LNCaP clone FGC (cell line): Measurements from ENCODE around the gene METAP1.

Source experiments
- DNase-seq: peaks from one replicate; pipeline ENCODE4 v3.0.0-alpha.2; 2011; ENCODE audit warnings: low read depth
- H3K4me3 ChIP-seq: 2 replicates; pipeline ENCODE4 v1.5.1; 2011; ENCODE audit warnings: mild to moderate bottlenecking, low read depth, low read length, control low read depth
- TF ChIP-seq, protein P1 (sequence below): IDR thresholded peaks from 2 replicates; pipeline ENCODE4 v1.5.1; 2012; ENCODE audit warnings: mild to moderate bottlenecking; ENCODE audit not compliant: control insufficient read depth, insufficient read depth; ENCODE audit errors: extremely low read depth

Gene METAP1

DNA sequence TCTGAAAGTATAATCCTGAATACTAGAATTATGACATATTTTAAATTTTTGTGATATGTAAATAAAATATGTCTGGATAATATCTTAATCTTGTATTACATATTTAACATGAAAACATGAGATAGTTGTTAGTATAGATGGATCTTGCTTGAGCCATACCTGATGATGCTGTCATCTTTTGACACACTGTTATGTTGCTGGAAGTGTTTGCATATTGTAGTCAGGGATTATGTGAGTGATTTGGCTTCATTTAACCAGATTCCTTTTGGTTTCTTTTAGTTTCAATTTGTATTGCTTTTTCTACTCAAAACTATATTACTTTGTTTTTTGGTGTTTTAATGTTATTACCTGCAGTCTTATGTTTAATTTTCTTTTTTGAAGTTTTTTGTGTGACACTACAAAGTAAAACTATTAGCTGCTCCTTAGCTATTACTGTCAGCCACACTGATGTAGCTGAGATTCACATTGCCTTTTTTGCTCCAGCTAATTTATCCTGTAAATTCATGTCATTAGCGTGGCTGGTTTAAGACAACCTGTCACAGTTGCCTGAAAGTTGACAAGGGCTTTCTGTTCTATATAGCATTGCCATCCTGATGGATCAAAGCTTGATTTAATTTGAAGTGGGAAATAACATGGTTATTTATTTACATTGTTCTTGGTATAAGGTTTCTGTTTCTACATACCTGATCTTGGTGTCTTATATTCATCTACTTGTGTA, 33.7 kb downstream of the METAP1 start:
- TF ChIP-seq, protein P1, sequence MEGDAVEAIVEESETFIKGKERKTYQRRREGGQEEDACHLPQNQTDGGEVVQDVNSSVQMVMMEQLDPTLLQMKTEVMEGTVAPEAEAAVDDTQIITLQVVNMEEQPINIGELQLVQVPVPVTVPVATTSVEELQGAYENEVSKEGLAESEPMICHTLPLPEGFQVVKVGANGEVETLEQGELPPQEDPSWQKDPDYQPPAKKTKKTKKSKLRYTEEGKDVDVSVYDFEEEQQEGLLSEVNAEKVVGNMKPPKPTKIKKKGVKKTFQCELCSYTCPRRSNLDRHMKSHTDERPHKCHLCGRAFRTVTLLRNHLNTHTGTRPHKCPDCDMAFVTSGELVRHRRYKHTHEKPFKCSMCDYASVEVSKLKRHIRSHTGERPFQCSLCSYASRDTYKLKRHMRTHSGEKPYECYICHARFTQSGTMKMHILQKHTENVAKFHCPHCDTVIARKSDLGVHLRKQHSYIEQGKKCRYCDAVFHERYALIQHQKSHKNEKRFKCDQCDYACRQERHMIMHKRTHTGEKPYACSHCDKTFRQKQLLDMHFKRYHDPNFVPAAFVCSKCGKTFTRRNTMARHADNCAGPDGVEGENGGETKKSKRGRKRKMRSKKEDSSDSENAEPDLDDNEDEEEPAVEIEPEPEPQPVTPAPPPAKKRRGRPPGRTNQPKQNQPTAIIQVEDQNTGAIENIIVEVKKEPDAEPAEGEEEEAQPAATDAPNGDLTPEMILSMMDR = no peak
- no peak overlapping the region for H3K4me3 ChIP-seq
- DNase-seq = no peak

DNA sequence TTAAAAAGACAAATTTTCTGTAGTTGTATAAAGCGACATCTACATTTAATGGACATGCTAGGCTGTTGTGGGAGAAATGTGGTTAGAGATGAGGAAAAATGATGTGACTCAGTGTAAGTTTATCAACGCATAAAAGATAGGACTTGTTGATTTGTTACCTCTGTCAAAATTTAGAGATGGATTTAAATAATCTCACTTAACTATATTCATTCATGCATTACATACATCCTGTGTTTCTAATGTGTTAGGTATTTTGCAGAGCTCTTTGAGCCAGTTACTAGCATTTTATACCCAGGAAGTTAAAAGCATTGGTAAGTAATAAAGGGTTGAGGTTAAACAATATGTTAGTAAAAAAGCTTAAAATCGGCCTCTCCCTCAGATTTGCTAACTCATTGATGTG, 34.3 kb downstream of the METAP1 start:
- H3K4me3 ChIP-seq = no peak overlapping the region

DNA sequence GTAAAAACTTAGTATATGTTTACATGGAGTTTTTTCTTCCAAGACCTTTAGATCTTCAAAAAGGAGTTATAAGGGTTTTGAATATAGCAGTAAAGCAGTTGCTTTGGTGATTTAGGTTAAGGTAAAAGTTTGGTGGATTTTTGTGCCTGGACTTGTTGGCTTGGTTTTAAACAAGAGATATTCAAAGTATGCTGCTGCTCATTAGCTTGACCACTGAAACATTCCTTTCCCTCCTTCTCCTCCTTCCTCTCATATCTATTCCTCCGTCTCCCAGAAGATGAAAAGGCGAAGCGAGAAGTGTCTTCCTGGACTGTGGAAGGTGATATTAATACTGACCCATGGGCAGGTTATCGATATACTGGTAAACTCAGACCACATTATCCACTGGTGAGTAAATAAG, 38.4 kb downstream of the METAP1 start:
- TF ChIP-seq, protein P1 = no peak
- DNase-seq = no peak
- H3K4me3 ChIP-seq = no peak overlapping the region

More for the DNA sequence above, 34.3 kb downstream of the METAP1 start:
- no peak for DNase-seq
- TF ChIP-seq, protein P1 = no peak

DNA sequence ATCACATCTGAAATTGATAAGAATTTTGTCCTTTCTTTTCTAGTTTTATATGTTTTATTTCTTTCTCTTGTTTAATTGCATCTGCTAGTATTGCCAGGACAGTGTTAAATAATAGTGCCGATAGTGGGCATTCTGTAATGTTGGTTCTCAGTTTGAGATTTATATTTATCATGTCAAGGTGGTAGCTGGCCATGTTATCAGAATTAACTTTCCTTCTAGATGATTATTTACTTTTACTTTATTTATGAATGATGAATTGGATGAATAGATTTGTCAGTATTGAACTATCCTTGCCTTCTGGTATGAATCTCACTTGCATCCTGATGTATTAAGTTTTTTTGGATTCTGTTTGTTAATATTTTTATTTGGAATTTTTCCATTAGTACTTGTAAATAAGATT, 42.7 kb downstream of the METAP1 start:
- TF ChIP-seq, protein P1 = no peak
- no peak for DNase-seq
- no peak overlapping the region for H3K4me3 ChIP-seq

DNA sequence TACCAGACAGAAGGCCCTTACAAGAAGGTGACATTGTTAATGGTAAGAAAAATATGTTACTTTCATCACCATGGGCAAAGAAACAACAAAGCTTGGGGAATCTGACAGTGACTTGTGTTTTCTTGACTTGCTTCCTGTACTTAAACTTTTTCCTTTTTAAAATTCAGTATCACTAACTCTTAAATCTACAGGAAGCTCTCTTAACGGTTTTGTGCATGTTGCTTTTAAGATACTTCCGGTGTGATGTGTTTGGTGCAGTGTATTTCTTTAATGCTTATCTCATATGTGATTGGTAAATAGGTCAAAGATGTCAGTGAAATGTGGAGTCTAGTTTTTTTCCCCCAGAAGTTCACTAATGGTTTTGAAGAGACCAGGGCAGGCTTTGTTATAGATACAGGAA, 47.8 kb downstream of the METAP1 start:
- no peak overlapping the region for H3K4me3 ChIP-seq
- TF ChIP-seq, protein P1 = no peak
- no peak for DNase-seq

DNA sequence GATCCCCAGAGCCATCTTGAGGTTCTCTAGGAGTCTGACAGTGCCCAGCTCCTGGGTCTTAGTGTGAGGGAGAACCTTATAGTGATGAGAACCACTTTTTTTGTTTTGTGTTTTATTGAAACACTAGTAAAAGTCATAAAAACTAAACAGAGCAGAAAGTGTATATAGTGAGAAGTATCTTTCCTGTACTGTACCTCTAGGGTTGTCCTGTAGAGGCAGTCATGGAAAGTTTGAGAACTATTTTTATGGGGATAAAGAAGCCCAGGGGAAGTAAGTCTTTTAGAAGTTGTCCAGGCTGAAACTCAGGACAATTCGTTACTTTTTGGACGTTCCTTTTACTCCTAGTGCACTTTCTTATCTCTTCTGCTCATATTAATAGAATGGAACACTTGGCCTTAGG, 52.2 kb downstream of the METAP1 start:
- DNase-seq = no peak
- TF ChIP-seq, protein P1 = no peak
- H3K4me3 ChIP-seq = no peak overlapping the region

DNA sequence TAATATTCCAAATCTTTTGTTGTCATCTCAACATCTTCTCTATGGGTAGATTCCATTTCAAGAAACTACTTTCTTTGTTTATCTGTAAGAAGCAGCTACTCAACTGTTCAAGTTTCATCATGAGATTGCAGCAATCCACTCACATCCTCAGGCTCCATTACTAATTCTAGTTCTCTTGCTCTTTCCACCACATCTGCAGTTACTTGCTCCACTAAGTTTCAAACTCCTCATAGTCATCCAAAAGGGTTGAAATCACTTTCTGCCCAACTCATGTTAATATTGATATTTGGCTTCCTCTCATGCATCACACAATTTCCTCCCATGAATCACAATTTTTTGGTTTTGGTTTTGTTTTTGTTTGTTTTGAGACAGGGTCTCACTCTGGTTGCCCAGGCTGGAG, 57.4 kb downstream of the METAP1 start:
- no peak overlapping the region for H3K4me3 ChIP-seq
- DNase-seq = no peak
- TF ChIP-seq, protein P1 = no peak
